Measurements from ENCODE around the gene CD9. TPM values are rescaled to one million over a fixed set of nuclear protein-coding genes. Genes with fewer than 3 reads are reported as not detected.

Gene CD9
- polyA plus RNA-seq, 1 donor from 2014 or later, result not detected

DNA sequence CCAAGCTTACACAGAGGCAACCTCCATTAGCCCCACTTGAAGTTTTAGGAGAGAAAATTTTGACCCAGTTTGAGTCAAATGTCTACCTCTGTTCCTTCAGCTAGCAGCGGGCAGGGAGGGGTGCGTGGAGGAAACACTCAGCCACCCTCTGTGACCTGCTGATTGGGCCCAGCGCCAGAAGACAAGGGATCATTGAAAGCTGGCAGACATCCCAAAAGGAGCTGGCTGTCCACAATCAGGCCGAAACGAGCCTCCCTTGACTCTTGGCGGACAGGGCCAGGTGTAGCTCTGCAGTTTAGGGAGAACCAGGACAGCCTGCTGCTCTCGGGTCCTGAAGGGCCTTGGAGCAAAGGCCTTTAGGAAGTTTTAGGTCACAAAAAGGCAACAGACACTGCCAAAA lies 41.3 kb downstream of the CD9 start:
- H2AFZ ChIP-seq (ENCODE audit: low read depth, low read length), result no peak overlapping the region
- TF ChIP-seq EZH2 (IDR thresholded peaks at IDR 0.05; ENCODE audit: borderline replicate concordance, insufficient read depth, low read length, poor library complexity, severe bottlenecking), result no peak
- no peak for TF ChIP-seq MXI1 (conservative IDR thresholded peaks at IDR 0.05; ENCODE audit: poor library complexity, severe bottlenecking)
- TF ChIP-seq, protein P1, sequence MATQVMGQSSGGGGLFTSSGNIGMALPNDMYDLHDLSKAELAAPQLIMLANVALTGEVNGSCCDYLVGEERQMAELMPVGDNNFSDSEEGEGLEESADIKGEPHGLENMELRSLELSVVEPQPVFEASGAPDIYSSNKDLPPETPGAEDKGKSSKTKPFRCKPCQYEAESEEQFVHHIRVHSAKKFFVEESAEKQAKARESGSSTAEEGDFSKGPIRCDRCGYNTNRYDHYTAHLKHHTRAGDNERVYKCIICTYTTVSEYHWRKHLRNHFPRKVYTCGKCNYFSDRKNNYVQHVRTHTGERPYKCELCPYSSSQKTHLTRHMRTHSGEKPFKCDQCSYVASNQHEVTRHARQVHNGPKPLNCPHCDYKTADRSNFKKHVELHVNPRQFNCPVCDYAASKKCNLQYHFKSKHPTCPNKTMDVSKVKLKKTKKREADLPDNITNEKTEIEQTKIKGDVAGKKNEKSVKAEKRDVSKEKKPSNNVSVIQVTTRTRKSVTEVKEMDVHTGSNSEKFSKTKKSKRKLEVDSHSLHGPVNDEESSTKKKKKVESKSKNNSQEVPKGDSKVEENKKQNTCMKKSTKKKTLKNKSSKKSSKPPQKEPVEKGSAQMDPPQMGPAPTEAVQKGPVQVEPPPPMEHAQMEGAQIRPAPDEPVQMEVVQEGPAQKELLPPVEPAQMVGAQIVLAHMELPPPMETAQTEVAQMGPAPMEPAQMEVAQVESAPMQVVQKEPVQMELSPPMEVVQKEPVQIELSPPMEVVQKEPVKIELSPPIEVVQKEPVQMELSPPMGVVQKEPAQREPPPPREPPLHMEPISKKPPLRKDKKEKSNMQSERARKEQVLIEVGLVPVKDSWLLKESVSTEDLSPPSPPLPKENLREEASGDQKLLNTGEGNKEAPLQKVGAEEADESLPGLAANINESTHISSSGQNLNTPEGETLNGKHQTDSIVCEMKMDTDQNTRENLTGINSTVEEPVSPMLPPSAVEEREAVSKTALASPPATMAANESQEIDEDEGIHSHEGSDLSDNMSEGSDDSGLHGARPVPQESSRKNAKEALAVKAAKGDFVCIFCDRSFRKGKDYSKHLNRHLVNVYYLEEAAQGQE (IDR thresholded peaks at IDR 0.05; ENCODE audit: borderline replicate concordance), result no peak
- no peak for TF ChIP-seq SMC3 (conservative IDR thresholded peaks at IDR 0.05; ENCODE audit: poor library complexity)
- no peak for TF ChIP-seq TAF1 (IDR thresholded peaks at IDR 0.05; ENCODE audit: low read depth)
- TF ChIP-seq POLR2AphosphoS5 (IDR thresholded peaks at IDR 0.05), result no peak
- no peak for TF ChIP-seq EP300 (conservative IDR thresholded peaks at IDR 0.05; ENCODE audit: poor library complexity, severe bottlenecking)
- no peak for TF ChIP-seq CTCF (IDR thresholded peaks at IDR 0.05; ENCODE audit: poor library complexity, severe bottlenecking)
- no peak for TF ChIP-seq RAD21 (conservative IDR thresholded peaks at IDR 0.05)
- H4K20me1 ChIP-seq (ENCODE audit: insufficient read depth), result no peaks in the 10 kb centered on the region
- no peaks in the 10 kb centered on the region for H3K79me2 ChIP-seq (replicated peaks; ENCODE audit: insufficient read depth, low read length)
- H3K4me2 ChIP-seq (ENCODE audit: low read length), result no peak overlapping the region
- no peak overlapping the region for H3K27ac ChIP-seq (ENCODE audit: low read length)
- no peaks in the 10 kb centered on the region for H3F3A ChIP-seq (ENCODE audit: insufficient read depth, low read length, poor library complexity, severe bottlenecking)
- no peaks in the 10 kb centered on the region for H3K36me3 ChIP-seq (ENCODE audit: insufficient read depth, low read length)
- no peaks in the 10 kb centered on the region for H3K9me3 ChIP-seq (ENCODE audit: low read length)
- H3K27me3 ChIP-seq (ENCODE audit: insufficient read depth, low read depth, low read length), result no peaks in the 10 kb centered on the region
- H3K4me3 ChIP-seq (ENCODE audit: low read length), result no peak overlapping the region
- H3K9ac ChIP-seq (ENCODE audit: low read length), result no peak overlapping the region
- H3K9me2 ChIP-seq (ENCODE audit: insufficient read depth, low read length), result no peaks in the 10 kb centered on the region

DNA sequence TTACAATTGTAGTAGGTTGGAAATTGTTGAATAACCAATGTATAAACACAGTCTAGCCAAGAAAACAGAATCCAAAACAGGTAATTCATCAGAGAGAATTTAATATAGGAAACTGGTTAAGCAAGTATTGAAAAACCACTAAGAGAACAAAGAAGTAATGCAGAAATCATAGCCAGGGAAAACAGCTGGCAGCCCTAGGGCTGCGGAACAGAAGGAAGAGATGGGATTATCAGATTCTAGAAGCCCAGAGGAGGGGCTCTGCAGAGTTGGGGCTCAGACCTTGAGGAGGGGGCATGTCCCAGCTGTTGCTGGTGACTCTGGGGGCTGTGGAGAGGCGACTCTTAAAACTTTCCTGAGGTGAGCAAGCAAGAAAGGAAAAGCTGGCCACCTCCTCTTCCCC lies 49.4 kb downstream of the CD9 start:
- Histone ChIP-seq H3F3A (ENCODE audit: insufficient read depth, low read length, poor library complexity, severe bottlenecking) (no peaks in the 10 kb centered on the region), H3K79me2 (replicated peaks; ENCODE audit: insufficient read depth, low read length) (no peaks in the 10 kb centered on the region), H3K36me3 (ENCODE audit: insufficient read depth, low read length) (no peaks in the 10 kb centered on the region), H3K27me3 (ENCODE audit: insufficient read depth, low read depth, low read length) (no peaks in the 10 kb centered on the region), H3K9ac (ENCODE audit: low read length) (no peak overlapping the region), H3K9me2 (ENCODE audit: insufficient read depth, low read length) (no peaks in the 10 kb centered on the region), H4K20me1 (ENCODE audit: insufficient read depth) (no peaks in the 10 kb centered on the region), H3K27ac (ENCODE audit: low read length) (no peak overlapping the region), H3K4me2 (ENCODE audit: low read length) (no peak overlapping the region), H3K9me3 (ENCODE audit: low read length) (no peaks in the 10 kb centered on the region), H3K4me3 (ENCODE audit: low read length) (no peak overlapping the region), H2AFZ (ENCODE audit: low read depth, low read length) (no peak overlapping the region)
- TF ChIP-seq MXI1 (conservative IDR thresholded peaks at IDR 0.05; ENCODE audit: poor library complexity, severe bottlenecking) (no peak), TAF1 (IDR thresholded peaks at IDR 0.05; ENCODE audit: low read depth) (no peak), EZH2 (IDR thresholded peaks at IDR 0.05; ENCODE audit: borderline replicate concordance, insufficient read depth, low read length, poor library complexity, severe bottlenecking) (no peak), POLR2AphosphoS5 (IDR thresholded peaks at IDR 0.05) (no peak), RAD21 (conservative IDR thresholded peaks at IDR 0.05) (no peak), EP300 (conservative IDR thresholded peaks at IDR 0.05; ENCODE audit: poor library complexity, severe bottlenecking) (no peak)
- TF ChIP-seq, protein P1 (IDR thresholded peaks at IDR 0.05; ENCODE audit: borderline replicate concordance), result no peak
